ENCODE results near the gene IL20RB. TPM values are rescaled to one million over a fixed set of nuclear protein-coding genes. Genes with fewer than 3 reads are reported as not detected.
A peak's percentile ranks its signal among the peaks of the same experiment; 100 is the strongest.

Gene IL20RB
- total and polyA plus RNA-seq, 4 donors, result 0.14 to 1.3 (median 0.33) TPM

- Histone ChIP-seq H3K4me1 (ENCODE audit: control insufficient read depth in 4 of 4, insufficient read depth in 4 of 4, low read length in 3 of 4) (peaks cover 3 to 11% (median 5%) of the 10 kb centered on the region in 4 donors), H3K9ac (ENCODE audit: low read depth in 1 of 2, low read length in 2 of 2) (no peak overlapping the region), H3K36me3 (ENCODE audit: control insufficient read depth in 4 of 4, insufficient read depth in 3 of 4, low read depth in 1 of 4, low read length in 3 of 4) (peaks cover 0 to 5% (median 0%) of the 10 kb centered on the region in 4 donors), H3K27ac (ENCODE audit: low read depth in 1 of 2, low read length in 2 of 2) (no peak overlapping the region), H3K9me3 (ENCODE audit: control insufficient read depth in 4 of 4, low read length in 3 of 4) (no peaks in the 10 kb centered on the region), H3K4me3 (ENCODE audit: low read depth in 1 of 3, low read length in 3 of 3) (no peak overlapping the region), H3K27me3 (ENCODE audit: control insufficient read depth in 4 of 4, insufficient read depth in 4 of 4, low read length in 3 of 4) (no peaks in the 10 kb centered on the region)
- TF ChIP-seq SP1 (IDR thresholded peaks at IDR 0.05), result no peak
- no peak for TF ChIP-seq TAF1 (conservative IDR thresholded peaks at IDR 0.05)
- TF ChIP-seq RXRA (IDR thresholded peaks at IDR 0.05), result no peak
- no peak for TF ChIP-seq HNF4A (conservative IDR thresholded peaks at IDR 0.05)
- TF ChIP-seq, protein P1, sequence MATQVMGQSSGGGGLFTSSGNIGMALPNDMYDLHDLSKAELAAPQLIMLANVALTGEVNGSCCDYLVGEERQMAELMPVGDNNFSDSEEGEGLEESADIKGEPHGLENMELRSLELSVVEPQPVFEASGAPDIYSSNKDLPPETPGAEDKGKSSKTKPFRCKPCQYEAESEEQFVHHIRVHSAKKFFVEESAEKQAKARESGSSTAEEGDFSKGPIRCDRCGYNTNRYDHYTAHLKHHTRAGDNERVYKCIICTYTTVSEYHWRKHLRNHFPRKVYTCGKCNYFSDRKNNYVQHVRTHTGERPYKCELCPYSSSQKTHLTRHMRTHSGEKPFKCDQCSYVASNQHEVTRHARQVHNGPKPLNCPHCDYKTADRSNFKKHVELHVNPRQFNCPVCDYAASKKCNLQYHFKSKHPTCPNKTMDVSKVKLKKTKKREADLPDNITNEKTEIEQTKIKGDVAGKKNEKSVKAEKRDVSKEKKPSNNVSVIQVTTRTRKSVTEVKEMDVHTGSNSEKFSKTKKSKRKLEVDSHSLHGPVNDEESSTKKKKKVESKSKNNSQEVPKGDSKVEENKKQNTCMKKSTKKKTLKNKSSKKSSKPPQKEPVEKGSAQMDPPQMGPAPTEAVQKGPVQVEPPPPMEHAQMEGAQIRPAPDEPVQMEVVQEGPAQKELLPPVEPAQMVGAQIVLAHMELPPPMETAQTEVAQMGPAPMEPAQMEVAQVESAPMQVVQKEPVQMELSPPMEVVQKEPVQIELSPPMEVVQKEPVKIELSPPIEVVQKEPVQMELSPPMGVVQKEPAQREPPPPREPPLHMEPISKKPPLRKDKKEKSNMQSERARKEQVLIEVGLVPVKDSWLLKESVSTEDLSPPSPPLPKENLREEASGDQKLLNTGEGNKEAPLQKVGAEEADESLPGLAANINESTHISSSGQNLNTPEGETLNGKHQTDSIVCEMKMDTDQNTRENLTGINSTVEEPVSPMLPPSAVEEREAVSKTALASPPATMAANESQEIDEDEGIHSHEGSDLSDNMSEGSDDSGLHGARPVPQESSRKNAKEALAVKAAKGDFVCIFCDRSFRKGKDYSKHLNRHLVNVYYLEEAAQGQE (IDR thresholded peaks at IDR 0.05), result no peak
- no peak for TF ChIP-seq HNF4G (IDR thresholded peaks at IDR 0.05)
- no peak for TF ChIP-seq FOXA2 (IDR thresholded peaks at IDR 0.05)
- TF ChIP-seq, protein P2, sequence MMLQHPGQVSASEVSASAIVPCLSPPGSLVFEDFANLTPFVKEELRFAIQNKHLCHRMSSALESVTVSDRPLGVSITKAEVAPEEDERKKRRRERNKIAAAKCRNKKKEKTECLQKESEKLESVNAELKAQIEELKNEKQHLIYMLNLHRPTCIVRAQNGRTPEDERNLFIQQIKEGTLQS (IDR thresholded peaks at IDR 0.05), result no peak
- TF ChIP-seq GABPA (IDR thresholded peaks at IDR 0.05 in 1 of 2, conservative IDR thresholded peaks at IDR 0.05 in 1 of 2), result no peak
- no peak for TF ChIP-seq JUND (IDR thresholded peaks at IDR 0.05)
- no peak for DNase-seq (ENCODE audit: low spot score)
These were observed 29.5 kb upstream of the IL20RB start for GRCh38 chr3:136928240-136928639.

DNA sequence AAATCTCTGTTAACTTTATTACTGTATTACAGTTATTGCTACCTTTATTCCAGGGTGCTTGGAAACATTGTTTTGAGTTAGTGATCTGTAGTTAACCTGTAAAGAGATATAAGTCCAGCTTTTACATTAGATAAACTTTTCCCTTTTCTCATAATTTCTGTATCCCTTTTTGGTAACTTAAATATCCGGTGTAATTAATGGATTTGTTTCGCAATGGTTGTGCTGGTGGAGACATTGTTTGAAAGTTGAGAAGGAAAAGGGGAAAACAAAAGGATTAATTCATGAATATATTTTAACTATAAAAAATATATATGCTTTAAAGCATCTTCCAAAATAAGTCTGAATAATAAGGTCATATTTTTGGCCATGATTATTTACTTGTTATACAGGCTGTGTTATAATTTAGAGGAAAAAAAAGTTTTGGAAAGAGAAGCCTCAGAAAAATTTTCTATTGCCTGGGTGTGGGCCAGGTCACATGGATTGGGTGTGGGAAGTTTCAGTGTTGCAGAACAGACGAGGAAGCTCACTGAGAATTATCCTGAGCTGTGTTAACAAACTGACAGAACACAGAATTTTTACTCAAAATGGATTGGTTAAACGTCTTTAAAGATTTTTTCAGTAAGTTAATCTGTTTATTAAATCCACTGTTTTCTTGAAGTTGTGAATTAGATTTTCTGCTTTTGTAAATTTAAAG lies 27.7 kb upstream of the IL20RB start:
- peaks cover 0 to 5% (median 0%) of the 10 kb centered on the region in 4 donors for H3K36me3 ChIP-seq (ENCODE audit: control insufficient read depth in 4 of 4, insufficient read depth in 3 of 4, low read depth in 1 of 4, low read length in 3 of 4)
- 27% methylated on average over 4 of the region's 4 CpGs for WGBS
- DNase-seq (ENCODE audit: low spot score), result no peak
- H3K9ac ChIP-seq (ENCODE audit: low read depth in 1 of 2, low read length in 2 of 2), result peak overlapping the region in 1 of 2 donors; percentile 59
- H3K4me1 ChIP-seq (ENCODE audit: control insufficient read depth in 4 of 4, insufficient read depth in 4 of 4, low read length in 3 of 4), result peaks cover 0 to 7% (median 5%) of the 10 kb centered on the region in 4 donors
- H3K4me3 ChIP-seq (ENCODE audit: low read depth in 1 of 3, low read length in 3 of 3), result no peak overlapping the region
- no peak overlapping the region for H3K27ac ChIP-seq (ENCODE audit: low read depth in 1 of 2, low read length in 2 of 2)
- TF ChIP-seq MAX (IDR thresholded peaks at IDR 0.05) (no peak), HNF4A (conservative IDR thresholded peaks at IDR 0.05) (no peak), TAF1 (conservative IDR thresholded peaks at IDR 0.05) (no peak), FOXA1 (IDR thresholded peaks at IDR 0.05) (no peak), EGR1 (IDR thresholded peaks at IDR 0.05; ENCODE audit: low read depth in 2 of 2) (no peak), RAD21 (IDR thresholded peaks at IDR 0.05) (no peak), JUND (IDR thresholded peaks at IDR 0.05) (no peak), GABPA (IDR thresholded peaks at IDR 0.05 in 1 of 2, conservative IDR thresholded peaks at IDR 0.05 in 1 of 2) (no peak), ZBTB33 (IDR thresholded peaks at IDR 0.05) (no peak), NR2F2 (IDR thresholded peaks at IDR 0.05) (no peak), HNF4G (IDR thresholded peaks at IDR 0.05) (no peak), SP1 (IDR thresholded peaks at IDR 0.05) (no peak), RXRA (IDR thresholded peaks at IDR 0.05) (no peak), YY1 (IDR thresholded peaks at IDR 0.05) (no peak), FOXA2 (IDR thresholded peaks at IDR 0.05) (no peak)
- TF ChIP-seq, protein P1 (IDR thresholded peaks at IDR 0.05), result no peak
- TF ChIP-seq, protein P2 (IDR thresholded peaks at IDR 0.05), result no peak
- TF ChIP-seq, protein P3, sequence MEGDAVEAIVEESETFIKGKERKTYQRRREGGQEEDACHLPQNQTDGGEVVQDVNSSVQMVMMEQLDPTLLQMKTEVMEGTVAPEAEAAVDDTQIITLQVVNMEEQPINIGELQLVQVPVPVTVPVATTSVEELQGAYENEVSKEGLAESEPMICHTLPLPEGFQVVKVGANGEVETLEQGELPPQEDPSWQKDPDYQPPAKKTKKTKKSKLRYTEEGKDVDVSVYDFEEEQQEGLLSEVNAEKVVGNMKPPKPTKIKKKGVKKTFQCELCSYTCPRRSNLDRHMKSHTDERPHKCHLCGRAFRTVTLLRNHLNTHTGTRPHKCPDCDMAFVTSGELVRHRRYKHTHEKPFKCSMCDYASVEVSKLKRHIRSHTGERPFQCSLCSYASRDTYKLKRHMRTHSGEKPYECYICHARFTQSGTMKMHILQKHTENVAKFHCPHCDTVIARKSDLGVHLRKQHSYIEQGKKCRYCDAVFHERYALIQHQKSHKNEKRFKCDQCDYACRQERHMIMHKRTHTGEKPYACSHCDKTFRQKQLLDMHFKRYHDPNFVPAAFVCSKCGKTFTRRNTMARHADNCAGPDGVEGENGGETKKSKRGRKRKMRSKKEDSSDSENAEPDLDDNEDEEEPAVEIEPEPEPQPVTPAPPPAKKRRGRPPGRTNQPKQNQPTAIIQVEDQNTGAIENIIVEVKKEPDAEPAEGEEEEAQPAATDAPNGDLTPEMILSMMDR (IDR thresholded peaks at IDR 0.05; ENCODE audit: low read depth, low read length, missing input control), result no peak
- H3K9me3 ChIP-seq (ENCODE audit: control insufficient read depth in 4 of 4, low read length in 3 of 4), result no peaks in the 10 kb centered on the region
- H3K27me3 ChIP-seq (ENCODE audit: control insufficient read depth in 4 of 4, insufficient read depth in 4 of 4, low read length in 3 of 4), result no peaks in the 10 kb centered on the region
